ENCODE measurements around the gene JPH3.

- no peak for TF ChIP-seq EZH2 (IDR thresholded peaks at IDR 0.05; ENCODE audit: insufficient read depth, poor library complexity, severe bottlenecking)
- TF ChIP-seq EZH2phosphoT487 (IDR thresholded peaks at IDR 0.05; ENCODE audit: insufficient read depth, low read depth), result no peak
Observed at GRCh38 chr16:87736008-87736382, 133.7 kb downstream of the JPH3 start.
